Measurements from ENCODE around the gene FSD1.

DNA sequence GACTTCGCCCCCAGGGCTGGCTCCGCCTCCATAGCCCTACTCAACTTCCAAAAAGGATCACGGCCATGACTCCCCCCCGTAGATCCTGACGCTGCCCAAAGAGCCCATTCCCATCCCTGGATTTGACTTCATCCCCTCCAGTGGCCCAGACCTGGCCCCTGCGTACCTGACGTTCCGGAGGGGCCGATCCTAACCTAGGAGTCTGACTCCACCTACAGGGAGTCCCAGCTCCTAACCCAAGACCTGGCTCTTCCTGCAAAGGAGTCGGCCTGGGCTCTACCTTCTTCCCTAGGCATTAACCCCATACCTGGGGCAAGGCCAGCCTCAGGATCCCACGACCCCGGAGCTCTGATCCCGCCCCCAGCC lies 23.5 kb downstream of the FSD1 start:
- TF ChIP-seq EZH2 (IDR thresholded peaks at IDR 0.05; ENCODE audit: insufficient read depth, poor library complexity, severe bottlenecking) (no peak), EZH2phosphoT487 (IDR thresholded peaks at IDR 0.05; ENCODE audit: insufficient read depth, low read depth) (no peak)
